CD4-positive, alpha-beta T cell treated with Interleukin-6 at 100 ng/mL for 8 hours (primary cell): ENCODE data around the gene KCNJ5.

Experiments used
- DNase-seq: peaks from one replicate; pipeline ENCODE4 v3.0.0-alpha.2; 2020; ENCODE audit warnings: mixed read lengths, low spot score

The KCNJ5 gene

GRCh38 chr11:128871168-128871610 lies 20.0 kb upstream of the KCNJ5 start:
- DNase-seq = no peak

- no peak for DNase-seq
Observed at GRCh38 chr11:128872094-128872493, 19.1 kb upstream of the KCNJ5 start.

GRCh38 chr11:128872594-128872993 lies 18.6 kb upstream of the KCNJ5 start:
- no peak for DNase-seq

- DNase-seq = no peak
Observed at GRCh38 chr11:128874427-128874826, 16.7 kb upstream of the KCNJ5 start.

GRCh38 chr11:128876133-128876650 lies 15.0 kb upstream of the KCNJ5 start:
- no peak for DNase-seq

GRCh38 chr11:128877726-128878125 lies 13.4 kb upstream of the KCNJ5 start:
- no peak for DNase-seq

GRCh38 chr11:128878455-128878854 lies 12.7 kb upstream of the KCNJ5 start:
- DNase-seq = no peak

- no peak for DNase-seq
Observed at GRCh38 chr11:128879817-128880216, 11.3 kb upstream of the KCNJ5 start.

- no peak for DNase-seq
Observed at GRCh38 chr11:128881221-128881620, 9.9 kb upstream of the KCNJ5 start.

GRCh38 chr11:128882451-128882850 lies 8.7 kb upstream of the KCNJ5 start:
- no peak for DNase-seq

GRCh38 chr11:128884054-128884453 lies 7.1 kb upstream of the KCNJ5 start:
- DNase-seq = no peak

- peak; percentile 62 for DNase-seq
Observed at GRCh38 chr11:128884703-128885338, 6.3 kb upstream of the KCNJ5 start.

- no peak for DNase-seq
Observed at GRCh38 chr11:128886406-128887124, 4.6 kb upstream of the KCNJ5 start.

- no peak for DNase-seq
Observed at GRCh38 chr11:128888034-128888985, 2.8 kb upstream of the KCNJ5 start.

- DNase-seq = no peak
Observed at GRCh38 chr11:128889657-128890213, 1.4 kb upstream of the KCNJ5 start.

- DNase-seq = no peak
Observed at GRCh38 chr11:128890216-128890542, 977 bp upstream of the KCNJ5 start.

GRCh38 chr11:128891913-128892398 lies 800 bp downstream of the KCNJ5 start:
- DNase-seq = no peak

GRCh38 chr11:128892866-128893565 lies 1.9 kb downstream of the KCNJ5 start:
- DNase-seq = no peak

GRCh38 chr11:128893578-128894285 lies 2.6 kb downstream of the KCNJ5 start:
- no peak for DNase-seq

GRCh38 chr11:128894286-128894681 lies 3.1 kb downstream of the KCNJ5 start:
- no peak for DNase-seq

GRCh38 chr11:128894685-128895084 lies 3.5 kb downstream of the KCNJ5 start:
- no peak for DNase-seq
